Measurements from ENCODE around the gene ACOT11. TPM values are rescaled to one million over a fixed set of nuclear protein-coding genes. Genes with fewer than 3 reads are reported as not detected.

Gene ACOT11
- polyA plus RNA-seq, 1 donor (not counting 4 experiments of a cell fraction or from before 2014, with no cell fraction given): 3.4 TPM

GRCh38 chr1:54557671-54558355 lies 9.8 kb downstream of the ACOT11 start:
- dilution Hi-C loops (cut with MboI; ENCODE audit: extremely low pct_ligation_motif_present, low sequenced_read_pairs): no loop called here
- Histone ChIP-seq H3K9ac (ENCODE audit: control insufficient read depth, extremely low read depth, insufficient read depth, low read length) (no peak overlapping the region), H2AFZ (ENCODE audit: control insufficient read depth, low read length) (no peak overlapping the region), H3K27ac (ENCODE audit: control insufficient read depth, insufficient read depth, low read length) (no peak overlapping the region), H3K79me2 (ENCODE audit: control insufficient read depth, insufficient read depth, low read length) (no peaks in the 10 kb centered on the region), H3K9me3 (ENCODE audit: control insufficient read depth, low read depth, low read length) (no peaks in the 10 kb centered on the region), H3K36me3 (ENCODE audit: control insufficient read depth in 2 of 2, extremely low read depth in 1 of 2, insufficient read depth in 2 of 2, low read length in 2 of 2) (no peaks in the 10 kb centered on the region), H3K4me1 (ENCODE audit: control insufficient read depth, extremely low read depth, insufficient read depth, low read length) (no peaks in the 10 kb centered on the region), H3K27me3 (ENCODE audit: control insufficient read depth, extremely low read depth, insufficient read depth, low read length) (no peaks in the 10 kb centered on the region), H3K9me1 (ENCODE audit: control insufficient read depth, extremely low read depth, insufficient read depth, low read length) (no peaks in the 10 kb centered on the region), H3K4me3 (ENCODE audit: control insufficient read depth in 2 of 3, extremely low read depth in 1 of 3, insufficient read depth in 2 of 3, low read depth in 1 of 3, low read length in 3 of 3) (no peak overlapping the region), H4K20me1 (ENCODE audit: control insufficient read depth, extremely low read depth, insufficient read depth, low read length) (no peaks in the 10 kb centered on the region), H3K4me2 (ENCODE audit: control insufficient read depth, extremely low read depth, insufficient read depth, low read depth, low read length) (no peak overlapping the region)
- no peak for DNase-seq (ENCODE audit: low read depth, low spot score)
- TF ChIP-seq, protein P1, sequence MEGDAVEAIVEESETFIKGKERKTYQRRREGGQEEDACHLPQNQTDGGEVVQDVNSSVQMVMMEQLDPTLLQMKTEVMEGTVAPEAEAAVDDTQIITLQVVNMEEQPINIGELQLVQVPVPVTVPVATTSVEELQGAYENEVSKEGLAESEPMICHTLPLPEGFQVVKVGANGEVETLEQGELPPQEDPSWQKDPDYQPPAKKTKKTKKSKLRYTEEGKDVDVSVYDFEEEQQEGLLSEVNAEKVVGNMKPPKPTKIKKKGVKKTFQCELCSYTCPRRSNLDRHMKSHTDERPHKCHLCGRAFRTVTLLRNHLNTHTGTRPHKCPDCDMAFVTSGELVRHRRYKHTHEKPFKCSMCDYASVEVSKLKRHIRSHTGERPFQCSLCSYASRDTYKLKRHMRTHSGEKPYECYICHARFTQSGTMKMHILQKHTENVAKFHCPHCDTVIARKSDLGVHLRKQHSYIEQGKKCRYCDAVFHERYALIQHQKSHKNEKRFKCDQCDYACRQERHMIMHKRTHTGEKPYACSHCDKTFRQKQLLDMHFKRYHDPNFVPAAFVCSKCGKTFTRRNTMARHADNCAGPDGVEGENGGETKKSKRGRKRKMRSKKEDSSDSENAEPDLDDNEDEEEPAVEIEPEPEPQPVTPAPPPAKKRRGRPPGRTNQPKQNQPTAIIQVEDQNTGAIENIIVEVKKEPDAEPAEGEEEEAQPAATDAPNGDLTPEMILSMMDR (optimal IDR thresholded peaks at IDR 0.05 in 1 of 3, IDR thresholded peaks at IDR 0.05 in 1 of 3, conservative IDR thresholded peaks at IDR 0.05 in 1 of 3; ENCODE audit: extremely low read depth in 1 of 3, insufficient read depth in 2 of 3, low read length in 3 of 3): no peak
- TF ChIP-seq EZH2 (IDR thresholded peaks at IDR 0.05; ENCODE audit: low read length): no peak
- FAIRE-seq: no peak

DNA sequence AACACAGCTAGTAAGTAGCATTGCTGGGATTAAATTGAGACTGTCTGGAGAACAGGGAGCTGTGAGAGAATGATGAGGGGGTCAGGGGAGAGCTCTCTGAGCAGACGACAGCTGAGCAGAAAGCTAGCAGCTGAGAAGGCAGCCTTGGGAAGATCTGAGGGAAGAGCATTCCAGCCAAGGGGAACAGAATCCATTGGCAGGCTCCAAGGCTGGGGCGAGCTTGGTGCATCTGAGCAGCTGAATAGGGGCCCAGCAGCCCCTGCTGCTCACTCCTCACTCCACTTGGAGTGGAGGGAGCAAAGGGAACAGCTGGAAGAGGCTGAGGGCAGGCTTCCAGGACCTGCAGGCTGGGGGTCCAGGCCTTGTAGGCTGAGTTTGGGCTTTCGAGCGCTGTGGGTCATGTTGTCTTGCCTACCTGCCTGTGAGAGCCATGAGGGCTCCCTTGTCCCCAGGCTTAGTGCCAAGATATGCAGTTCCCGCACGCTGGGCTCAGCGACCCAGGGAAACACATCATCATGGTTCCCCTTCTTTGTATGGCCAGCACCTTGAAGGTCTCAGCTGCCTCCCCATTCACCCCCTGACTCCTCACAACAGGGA lies 10.5 kb downstream of the ACOT11 start:
- no peak overlapping the region for H3K27ac ChIP-seq (ENCODE audit: control insufficient read depth, insufficient read depth, low read length)
- dilution Hi-C loops (cut with MboI; ENCODE audit: extremely low pct_ligation_motif_present, low sequenced_read_pairs): no loop called here
- H3K9me1 ChIP-seq (ENCODE audit: control insufficient read depth, extremely low read depth, insufficient read depth, low read length): no peaks in the 10 kb centered on the region
- FAIRE-seq (no peak), DNase-seq (ENCODE audit: low read depth, low spot score) (no peak)
- H4K20me1 ChIP-seq (ENCODE audit: control insufficient read depth, extremely low read depth, insufficient read depth, low read length): no peaks in the 10 kb centered on the region
- H3K9ac ChIP-seq (ENCODE audit: control insufficient read depth, extremely low read depth, insufficient read depth, low read length): no peak overlapping the region
- no peaks in the 10 kb centered on the region for H3K79me2 ChIP-seq (ENCODE audit: control insufficient read depth, insufficient read depth, low read length)
- no peak overlapping the region for H3K4me2 ChIP-seq (ENCODE audit: control insufficient read depth, extremely low read depth, insufficient read depth, low read depth, low read length)
- H3K36me3 ChIP-seq (ENCODE audit: control insufficient read depth in 2 of 2, extremely low read depth in 1 of 2, insufficient read depth in 2 of 2, low read length in 2 of 2): no peaks in the 10 kb centered on the region
- TF ChIP-seq, protein P1 (optimal IDR thresholded peaks at IDR 0.05 in 1 of 3, IDR thresholded peaks at IDR 0.05 in 1 of 3, conservative IDR thresholded peaks at IDR 0.05 in 1 of 3; ENCODE audit: extremely low read depth in 1 of 3, insufficient read depth in 2 of 3, low read length in 3 of 3): no peak
- no peak for TF ChIP-seq EZH2 (IDR thresholded peaks at IDR 0.05; ENCODE audit: low read length)
- no peak overlapping the region for H3K4me3 ChIP-seq (ENCODE audit: control insufficient read depth in 2 of 3, extremely low read depth in 1 of 3, insufficient read depth in 2 of 3, low read depth in 1 of 3, low read length in 3 of 3)
- H3K27me3 ChIP-seq (ENCODE audit: control insufficient read depth, extremely low read depth, insufficient read depth, low read length): no peaks in the 10 kb centered on the region
- H2AFZ ChIP-seq (ENCODE audit: control insufficient read depth, low read length): no peak overlapping the region
- H3K9me3 ChIP-seq (ENCODE audit: control insufficient read depth, low read depth, low read length): no peaks in the 10 kb centered on the region
- H3K4me1 ChIP-seq (ENCODE audit: control insufficient read depth, extremely low read depth, insufficient read depth, low read length): no peaks in the 10 kb centered on the region
